Stimulated activated CD8-positive, alpha-beta memory T cell treated with anti-CD3 and anti-CD28 coated beads, Interleukin-2, amount 100 ng/mL, for 1 hour (primary cell): ENCODE data around the gene RELB.

Experiments used
- DNase-seq, 2 donors: peaks; one replicate each; pipeline ENCODE4 v3.0.0-alpha.2; 2020; ENCODE audit warnings: low read depth in 2 of 2

The RELB gene

DNA sequence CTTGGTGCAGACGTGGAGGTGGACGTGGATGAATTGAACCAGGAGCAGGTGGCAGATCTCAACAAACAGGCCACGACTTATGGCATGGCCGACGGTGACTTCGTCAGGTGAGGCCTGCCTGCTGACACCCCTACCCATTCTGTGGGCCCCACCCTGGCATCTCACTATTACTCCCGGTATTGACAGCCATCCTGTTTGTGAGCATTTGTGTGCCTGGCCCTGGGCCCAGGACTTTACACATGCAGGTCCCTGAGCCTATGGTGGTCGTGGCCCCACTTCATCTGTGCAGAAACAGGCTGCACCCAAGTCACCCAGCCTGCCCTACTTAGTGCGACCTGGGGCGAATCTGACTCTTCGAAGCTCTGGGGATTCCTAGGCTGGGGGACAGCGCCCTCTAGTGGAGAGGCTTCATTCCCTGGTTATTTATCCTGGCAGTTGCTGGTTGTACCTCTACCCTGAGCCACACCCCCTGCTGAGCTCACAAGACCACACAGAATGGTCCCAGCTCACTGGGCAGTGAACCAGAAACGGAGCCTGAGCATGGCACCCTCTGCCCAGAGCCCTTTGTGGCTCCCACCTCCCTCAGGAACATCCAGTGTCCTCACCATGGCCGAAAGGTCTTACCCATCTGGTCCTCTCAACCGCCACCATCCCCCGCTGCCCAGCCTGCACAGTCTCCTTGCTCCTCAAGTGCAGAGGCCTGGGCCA lies 58.1 kb downstream of the RELB start:
- peak; percentile 71 to 73 for DNase-seq

DNA sequence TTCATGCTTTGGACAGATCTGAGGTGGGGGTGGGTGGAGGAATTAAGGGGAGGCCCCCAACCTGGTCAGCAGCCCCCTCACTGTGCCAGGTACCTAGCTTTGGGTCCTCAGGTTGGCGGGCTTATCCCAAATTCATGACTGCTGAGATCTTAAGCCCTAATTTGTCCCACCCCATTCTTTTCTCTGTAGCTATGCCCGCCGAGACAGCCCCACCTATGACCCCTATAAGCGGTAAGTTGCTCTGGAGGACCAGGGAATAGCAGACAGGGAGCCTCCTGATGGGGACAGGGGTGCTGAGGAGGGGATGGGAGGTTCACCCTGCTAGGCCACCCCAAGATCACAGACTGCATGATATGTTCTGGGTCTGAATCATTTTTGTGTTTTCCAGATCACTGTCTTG lies 60.7 kb downstream of the RELB start:
- DNase-seq = no peak

DNA sequence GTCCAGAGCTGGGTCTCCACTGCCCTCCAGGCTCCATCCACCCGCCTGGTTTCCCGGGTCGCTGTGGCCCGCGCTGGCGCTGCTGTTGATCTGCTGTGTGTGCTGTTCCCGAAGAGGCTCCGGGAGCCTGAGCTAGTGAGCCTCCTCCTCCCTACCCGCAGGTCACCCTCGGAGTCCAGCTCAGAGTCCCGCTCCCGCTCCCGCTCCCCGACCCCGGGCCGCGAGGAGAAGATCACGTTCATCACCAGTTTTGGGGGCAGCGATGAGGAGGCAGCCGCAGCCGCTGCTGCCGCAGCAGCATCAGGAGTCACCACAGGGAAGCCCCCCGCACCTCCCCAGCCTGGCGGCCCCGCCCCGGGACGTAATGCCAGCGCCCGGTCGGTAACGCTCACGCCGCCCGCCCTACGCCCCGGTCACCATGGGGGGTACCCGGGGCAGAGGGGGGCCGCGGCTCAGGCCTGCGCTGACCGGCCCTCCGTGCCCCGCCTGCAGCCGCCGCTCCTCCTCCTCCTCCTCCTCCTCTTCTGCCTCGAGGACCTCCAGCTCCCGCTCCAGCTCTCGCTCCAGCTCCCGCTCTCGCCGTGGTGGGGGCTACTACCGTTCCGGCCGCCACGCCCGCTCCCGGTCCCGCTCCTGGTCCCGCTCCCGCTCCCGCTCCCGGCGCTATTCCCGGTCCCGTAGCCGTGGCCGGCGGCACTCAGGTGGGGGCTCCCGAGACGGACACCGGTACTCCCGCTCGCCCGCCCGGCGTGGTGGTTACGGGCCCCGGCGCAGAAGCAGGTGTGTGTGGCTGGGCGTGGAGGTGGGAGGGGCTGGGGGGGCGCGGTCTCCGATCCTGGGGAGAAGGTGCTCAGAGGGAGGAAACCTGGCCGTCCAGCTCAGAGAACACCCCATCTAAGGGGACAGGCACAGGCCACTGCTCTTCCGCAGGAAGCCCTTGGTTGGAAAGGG lies 62.9 kb downstream of the RELB start:
- no peak for DNase-seq

DNA sequence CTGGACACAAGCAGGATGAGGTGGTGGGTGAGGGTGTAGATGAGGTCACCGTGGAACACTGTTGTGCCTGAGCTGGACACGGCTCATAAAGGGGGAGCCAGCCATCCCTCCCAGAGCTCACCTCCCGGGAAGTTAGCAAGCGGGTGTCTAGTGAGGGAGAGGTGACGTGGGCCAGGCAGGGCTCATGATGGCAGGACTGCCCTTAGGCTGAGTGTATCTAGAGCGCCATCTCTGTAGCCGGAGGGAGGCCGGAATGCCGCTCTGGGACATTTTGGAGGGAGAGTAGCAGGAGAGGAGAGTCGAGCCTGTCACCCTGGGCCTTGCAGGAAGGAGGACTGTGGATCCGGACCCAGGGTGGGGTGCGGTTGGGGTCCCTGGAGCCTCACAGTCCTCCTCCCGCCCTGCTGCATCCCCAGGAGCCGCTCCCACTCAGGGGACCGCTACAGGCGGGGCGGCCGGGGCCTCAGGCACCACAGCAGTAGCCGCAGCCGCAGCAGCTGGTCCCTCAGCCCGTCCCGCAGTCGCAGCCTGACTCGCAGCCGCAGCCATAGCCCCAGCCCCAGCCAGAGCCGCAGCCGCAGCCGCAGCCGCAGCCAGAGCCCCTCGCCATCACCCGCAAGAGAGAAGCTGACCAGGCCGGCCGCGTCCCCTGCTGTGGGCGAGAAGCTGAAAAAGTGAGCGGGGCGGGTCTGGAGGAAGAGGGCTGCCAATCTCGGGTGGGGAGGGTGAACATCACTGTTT lies 65.8 kb downstream of the RELB start:
- no peak for DNase-seq

DNA sequence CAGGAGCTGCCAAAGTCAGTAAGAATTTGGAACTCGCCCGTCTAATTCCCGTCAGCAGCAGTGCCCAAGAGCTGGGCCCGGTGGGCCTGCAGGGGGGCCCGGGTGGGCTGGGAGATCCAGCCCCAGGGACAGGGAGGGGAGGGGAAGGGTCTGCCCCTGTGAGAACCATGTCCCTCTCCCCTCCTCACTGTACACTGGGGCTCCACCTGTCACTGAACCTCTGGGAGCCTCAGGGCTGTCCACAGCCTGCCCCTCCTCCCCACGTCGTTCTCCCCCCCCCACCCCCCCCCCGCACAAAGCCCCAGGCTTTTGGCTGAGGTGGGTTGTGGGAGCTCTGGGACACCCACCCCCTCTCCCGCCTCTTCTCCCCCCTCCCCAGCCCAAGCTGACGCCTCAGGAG lies 66.8 kb downstream of the RELB start:
- DNase-seq = no peak

DNA sequence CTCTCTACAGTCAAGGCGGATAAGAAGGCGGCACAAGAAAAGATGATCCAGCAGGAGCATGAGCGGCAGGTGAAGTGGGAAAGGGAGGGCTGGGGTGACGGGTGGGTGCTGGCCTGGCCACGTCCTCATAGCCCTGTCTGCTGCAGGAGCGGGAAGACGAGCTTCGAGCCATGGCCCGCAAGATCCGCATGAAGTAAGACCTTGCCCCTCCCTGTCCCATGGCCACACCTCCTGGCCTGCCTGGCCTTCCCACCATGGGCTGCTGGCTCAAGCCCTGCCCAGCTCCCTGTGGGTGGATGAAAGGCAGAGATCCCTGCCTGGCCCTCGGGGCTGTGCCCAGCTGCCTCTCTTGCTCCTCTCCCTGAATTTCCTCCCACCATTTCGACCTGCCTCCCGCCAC lies 67.8 kb downstream of the RELB start:
- no peak for DNase-seq

DNA sequence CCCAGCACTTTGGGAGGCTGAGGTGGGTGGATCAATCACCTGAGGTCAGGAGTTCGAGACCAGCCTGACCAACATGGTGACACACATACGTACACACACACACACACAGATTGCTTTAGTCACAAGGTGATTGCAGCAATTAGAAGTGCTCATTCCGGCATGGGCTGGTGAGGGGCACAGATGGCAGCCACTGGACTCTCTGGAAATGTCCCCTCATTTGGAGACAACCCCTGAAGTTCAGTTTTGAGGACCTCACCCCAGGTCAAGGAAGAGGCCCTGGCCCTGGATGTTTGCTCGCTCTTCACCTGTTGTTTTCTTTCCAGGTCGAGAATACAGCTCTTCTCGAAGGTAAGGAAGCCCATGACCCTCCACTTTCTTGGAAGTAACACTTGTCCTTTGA lies 69.0 kb downstream of the RELB start:
- DNase-seq = no peak

DNA sequence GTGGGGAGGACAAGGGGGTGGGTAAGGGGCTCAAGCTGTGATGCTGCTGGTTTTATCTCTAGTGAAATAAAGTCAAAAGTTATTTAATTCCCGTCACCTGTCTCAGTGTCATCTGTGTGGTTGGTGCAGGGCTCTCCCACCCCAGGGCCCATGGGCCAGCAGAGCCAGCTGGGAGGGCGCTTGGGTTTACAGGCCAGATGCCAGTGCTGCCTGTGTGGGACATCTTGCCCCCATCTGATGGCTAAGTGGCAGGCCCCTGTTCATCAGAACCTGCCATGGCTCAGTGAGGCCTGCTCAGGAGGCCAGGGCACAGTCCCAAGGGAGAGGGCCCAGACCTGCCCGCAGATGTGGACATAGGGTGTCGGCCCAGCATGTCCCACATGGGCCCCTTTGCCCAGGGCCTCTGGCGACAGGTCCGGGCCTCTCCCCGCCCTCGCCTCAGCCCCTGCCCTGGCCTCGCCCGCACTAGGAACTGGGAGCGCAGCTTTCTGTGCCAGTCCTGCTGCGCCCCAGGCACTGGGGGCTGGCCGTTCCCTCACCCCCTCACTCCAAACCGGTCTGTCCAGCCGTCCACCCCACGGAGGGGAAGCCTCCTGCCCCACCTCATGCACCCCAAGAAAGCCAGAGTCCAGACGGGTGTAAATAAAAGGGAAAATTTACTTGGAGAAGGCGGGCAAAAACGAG lies 69.7 kb downstream of the RELB start:
- no peak for DNase-seq

DNA sequence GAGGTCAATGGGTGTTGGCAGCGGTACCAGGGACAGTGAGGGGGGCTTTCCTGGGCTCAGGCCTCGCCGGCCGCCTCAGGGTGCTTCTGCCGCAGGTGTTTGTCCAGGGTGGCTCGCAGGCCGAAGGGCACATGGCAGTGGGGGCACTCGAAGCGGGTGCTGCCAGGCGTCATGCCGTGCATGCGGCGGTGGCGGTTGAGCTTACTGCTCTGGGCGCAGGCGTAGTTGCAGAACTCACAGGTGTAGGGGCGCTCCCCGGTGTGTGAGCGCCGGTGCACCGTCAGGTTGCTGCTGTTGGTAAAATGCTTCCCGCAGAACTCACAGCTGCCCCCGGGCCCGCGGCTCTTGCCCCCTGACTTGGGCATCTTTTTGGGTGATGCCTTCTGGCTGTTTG lies 70.3 kb downstream of the RELB start:
- DNase-seq = no peak

DNA sequence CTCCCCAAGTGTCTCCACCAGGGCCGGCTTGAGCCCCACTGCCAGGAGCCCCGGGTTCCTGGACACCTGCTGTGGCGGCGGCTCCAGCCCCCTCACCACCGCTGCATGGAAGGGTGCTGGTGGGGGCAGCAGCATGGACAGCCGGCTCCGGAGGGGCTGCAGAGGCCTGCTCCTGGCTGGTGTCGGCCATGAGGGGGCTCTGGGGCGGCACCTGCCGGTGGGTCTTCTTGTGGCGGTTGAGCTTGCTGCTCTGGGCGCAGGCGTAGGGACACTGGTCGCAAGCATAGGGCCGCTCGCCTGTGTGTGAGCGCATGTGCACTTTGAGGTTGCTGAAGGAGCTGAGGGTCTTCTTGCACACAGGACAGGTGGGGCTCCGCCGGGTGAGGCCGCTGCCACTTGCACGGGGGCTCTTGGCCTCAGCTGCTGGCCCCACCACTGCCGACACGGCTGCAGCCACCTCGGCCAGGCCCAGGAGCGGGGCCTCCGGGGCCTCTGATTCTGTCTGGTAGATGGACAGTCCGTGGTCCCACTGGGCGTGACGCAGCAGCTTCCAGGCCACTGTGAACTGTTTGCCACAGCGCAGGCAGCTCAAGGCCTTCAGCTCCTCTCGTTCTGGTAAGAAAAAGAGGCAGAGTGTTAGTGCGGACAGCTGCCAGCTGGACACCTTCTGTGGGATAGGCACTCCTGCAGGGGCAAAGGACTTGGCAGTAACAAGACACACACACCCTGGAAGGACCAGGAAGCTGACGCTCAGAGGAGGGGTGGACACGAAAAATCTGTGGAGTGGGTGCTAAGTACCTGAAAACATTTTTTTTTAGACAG lies 70.9 kb downstream of the RELB start:
- no peak for DNase-seq

DNA sequence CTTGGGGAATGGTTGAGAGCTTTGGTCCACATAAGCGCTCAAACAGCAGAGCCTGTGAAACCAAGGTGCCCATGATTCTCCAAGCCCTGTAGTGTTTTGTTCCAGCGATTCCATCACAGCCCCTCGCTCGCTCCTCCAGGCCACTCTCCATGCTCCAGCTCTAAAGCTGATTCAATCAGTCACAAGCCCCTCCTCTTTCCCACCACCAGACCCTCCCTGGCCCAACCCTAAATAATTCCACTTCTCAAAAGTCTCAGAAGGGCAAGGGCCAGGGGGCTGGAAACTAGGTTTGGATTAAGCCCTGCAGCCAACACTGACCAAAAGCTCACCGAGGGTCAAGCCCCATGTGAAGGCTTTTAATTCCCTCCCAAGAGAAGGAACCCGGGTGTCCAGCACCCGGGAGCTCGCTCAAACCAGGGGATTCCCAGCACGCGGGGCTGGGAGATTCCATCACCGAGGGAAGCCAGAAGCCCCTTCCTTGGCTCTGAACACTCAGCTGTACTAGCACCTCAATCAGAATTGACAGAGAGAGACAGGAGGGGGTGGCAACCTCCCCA lies 73.6 kb downstream of the RELB start:
- no peak for DNase-seq

DNA sequence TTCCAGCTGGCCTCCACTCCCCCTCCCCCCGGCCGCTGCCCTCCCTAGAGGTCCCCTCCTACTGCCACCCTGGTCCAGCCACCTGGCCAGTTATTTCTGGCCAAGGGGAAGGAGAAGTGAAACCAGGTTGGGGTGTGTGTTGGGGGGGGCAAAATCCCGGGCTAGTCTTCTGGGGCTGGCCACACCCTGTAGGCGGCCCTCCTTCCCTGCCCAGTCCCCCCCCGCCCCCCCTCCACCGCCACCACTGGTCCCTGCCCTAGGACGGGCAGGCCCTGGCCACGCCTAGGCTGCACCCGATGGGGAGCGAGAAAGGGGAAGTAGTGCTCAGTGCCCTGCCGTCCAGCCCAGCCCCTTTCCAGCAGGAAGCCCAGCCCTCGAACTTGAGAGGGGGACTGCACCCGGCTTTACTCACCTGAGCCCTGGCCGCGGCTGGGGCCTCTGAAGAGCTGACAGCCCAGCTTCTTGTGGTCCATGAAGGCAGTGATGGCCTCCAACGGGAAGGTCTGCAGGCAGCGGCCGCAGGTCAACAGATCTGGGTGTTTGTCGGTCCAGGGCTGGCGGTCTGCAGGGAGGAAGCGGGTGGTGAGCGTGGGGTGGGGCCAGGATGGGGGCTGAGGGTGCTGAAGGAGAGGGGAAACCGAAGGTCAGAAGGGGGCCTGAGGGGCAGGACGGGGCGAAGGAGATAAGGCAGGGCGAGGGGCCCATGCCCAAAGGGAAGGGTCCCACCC lies 74.2 kb downstream of the RELB start:
- no peak for DNase-seq

DNA sequence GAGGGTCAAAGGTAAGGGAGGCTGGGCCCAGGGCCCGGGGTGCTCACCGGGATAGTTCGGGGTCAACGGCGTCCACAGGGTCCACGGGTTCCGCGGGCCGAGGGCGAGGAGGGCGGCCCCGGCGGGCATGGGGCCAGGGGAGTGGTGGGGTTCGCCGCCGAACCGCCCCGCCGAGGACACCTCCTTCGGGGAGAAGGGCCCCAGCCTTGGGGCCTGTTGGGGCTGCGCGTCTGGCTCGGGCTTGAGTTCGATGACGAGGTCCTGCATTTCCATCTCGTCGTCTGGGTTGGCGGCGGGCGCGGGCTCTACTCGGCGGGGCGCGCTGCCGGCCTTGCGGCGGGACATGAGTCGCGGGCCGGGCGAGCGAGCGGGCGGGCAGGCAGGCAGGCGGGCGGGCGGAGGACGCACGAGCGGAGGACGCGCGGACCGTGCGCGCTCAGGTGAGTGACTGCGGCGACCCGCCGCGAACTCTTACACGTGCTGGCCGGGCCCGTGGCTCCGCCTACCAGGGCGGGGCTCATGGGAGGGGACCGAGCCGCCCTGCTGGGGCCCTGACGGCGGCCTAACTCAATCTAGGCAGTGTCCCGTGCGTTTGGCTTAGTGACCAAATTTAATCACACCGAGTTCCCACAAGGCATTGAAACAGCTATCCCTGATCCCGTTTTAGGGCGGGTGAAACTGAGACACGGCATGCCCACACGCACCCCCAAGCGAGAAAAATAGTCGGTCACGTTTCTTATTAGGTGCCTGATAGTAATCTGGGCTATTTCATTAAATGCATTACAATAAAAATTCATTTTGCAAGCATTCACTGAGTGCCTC lies 75.0 kb downstream of the RELB start, which contains the start of gene ZNF296:
TSS of gene ZNF296 (minus strand) at position 450 of the 822 bp plus-strand sequence. CDS start at position 345, 105 bp downstream.
- peak; percentile 52 to 57 for DNase-seq

DNA sequence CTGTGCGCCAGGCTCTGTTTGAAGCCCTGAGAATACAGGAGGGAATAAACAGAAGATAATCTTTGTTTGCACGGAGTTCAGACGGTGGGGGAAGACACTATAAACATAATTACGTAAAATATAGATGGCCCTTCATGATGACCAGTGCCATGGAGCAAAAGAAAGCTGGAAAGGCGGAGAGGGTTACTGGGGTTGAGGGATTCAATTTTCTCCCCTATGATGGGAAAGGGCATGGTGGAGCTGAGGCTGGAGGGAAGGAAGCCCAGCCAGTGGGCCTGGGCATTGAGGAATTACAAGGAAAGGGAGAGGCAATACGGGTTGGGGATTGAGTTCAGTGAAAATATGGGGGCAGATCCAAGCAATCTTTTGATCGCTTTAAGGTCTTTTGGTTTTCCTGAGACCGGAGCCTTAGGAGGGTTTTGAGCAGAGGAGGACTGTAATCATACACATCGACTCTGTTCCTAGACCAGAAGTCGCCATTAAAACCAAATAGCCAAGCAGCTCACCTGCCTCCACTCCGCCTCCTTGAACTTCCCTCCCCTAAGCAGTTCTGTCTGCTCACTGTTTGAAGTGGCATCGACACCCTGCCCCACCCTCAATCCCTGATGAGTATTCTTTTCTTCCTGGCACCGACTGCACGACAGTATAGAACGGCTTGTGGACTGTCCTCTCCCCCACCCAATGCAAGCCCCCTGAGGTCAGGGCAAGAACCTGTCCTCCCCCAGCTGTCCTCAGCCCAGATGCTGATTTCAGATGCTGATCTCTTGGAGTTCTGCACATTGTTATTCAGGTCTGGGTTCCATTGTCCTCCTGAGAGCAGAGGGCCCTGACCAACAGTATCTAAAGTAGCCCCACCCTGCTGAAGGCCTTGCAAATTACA lies 75.8 kb downstream of the RELB start:
- DNase-seq = no peak

DNA sequence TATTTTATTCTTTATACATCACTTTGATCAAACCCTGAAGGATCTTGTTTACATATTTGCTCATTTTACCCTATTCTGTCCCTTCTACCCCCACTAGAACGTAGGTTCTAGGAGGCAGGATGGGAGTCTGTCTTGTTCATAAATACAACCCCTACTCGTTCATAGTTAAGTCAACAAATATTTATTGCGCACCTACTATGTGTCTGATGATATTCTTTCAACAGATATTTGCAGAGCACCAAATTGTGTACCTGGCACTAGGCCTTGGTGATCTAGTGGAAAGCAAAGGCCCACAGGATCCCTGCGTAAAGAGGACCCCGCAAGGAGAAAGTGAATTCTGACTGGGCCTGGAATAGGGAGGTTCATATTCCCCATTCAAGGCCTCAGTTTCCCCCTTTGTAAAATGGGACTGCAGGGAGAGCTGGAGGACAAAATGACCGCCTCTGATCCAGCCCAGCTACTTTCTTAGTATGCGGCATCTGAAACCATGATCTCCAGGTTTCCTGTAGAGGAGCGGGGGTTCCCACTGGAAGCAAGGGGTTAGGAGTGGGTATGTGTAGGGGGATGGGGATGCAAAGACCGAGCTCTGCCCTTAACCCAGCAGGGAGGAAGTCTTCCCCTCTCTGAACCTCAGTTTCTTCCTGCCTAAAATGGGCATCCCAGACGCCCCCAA lies 77.3 kb downstream of the RELB start:
- no peak for DNase-seq

DNA sequence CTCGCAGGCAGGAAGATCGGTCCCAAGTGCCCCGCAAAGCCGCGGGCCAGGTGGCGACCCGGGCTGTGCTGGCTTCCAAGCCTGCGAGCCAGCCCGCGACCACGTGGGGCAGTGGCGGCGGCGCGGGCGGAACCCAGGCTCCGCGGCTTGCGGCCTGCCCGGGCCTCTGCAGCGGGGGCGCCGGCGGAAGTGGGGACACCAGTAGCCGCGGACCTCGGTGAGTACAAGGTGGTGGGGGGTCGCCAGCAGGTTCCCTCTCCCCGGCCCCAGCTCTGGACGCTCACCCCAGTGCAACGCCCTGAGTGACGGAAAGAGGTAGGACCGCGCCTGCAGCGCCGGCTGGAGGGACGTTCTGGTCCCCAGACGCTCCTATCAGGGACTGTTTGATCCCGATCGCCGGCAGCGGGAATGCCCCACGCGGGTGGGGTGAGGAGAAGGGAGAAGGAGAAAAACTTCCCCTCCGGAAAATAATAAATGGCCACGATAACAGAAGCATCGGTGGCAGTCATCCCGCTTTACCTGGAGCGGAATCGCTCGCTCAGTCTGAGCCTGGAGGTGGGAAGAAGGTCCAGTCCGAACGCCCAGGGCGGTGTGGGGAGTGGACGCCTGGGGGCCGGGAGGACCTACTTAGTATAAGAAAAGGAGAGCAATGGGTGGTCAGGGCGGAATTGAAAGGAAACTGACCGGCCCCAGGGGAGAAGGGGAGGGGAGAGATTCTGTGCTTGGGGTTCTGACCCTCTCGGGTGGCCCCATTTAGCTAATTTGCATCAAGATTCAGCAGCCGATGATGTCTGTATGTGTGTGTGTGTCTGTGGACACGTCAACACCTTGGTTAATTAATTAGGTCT lies 78.0 kb downstream of the RELB start, which contains the start of gene GEMIN7:
TSS of gene GEMIN7 (plus strand) at position 198 of the 848 bp plus-strand sequence. CDS start 10,855 bp downstream, outside the sequence.
- peak; percentile 54 to 63 for DNase-seq
